RWPE2 (cell line): ENCODE data around the gene GRM4.

ENCODE experiments used
- ATAC-seq: fragments of 200-7000 bp; cut with Tn5 transposase; 3 replicates; pipeline ENCODE4 v1.9.1; 2021; ENCODE audit warnings: low read depth
- DNase-seq: peaks from one replicate; pipeline ENCODE4 v3.0.0-alpha.2; 2020; ENCODE audit warnings: low spot score
- H3K27ac ChIP-seq: fragments of 450-650 bp; 2 replicates; pipeline ENCODE4 v1.5.1; 2017; ENCODE audit warnings: mild to moderate bottlenecking; ENCODE audit not compliant: poor library complexity, severe bottlenecking
- H3K27me3 ChIP-seq: fragments of 250-450 bp; sonication (Bioruptor Pico); 2 replicates; pipeline ENCODE4 v1.5.1; 2021; ENCODE audit warnings: mild to moderate bottlenecking, moderate library complexity; ENCODE audit not compliant: insufficient read depth, poor library complexity, severe bottlenecking
- H3K36me3 ChIP-seq: fragments of 250-450 bp; sonication (Bioruptor Pico); 2 replicates; pipeline ENCODE4 v1.5.1; 2020; ENCODE audit warnings: low read depth, mild to moderate bottlenecking, moderate library complexity
- H3K4me1 ChIP-seq: fragments of 250-450 bp; sonication (Bioruptor Pico); 2 replicates; pipeline ENCODE4 v1.5.1; 2021; ENCODE audit warnings: mild to moderate bottlenecking, moderate library complexity; ENCODE audit not compliant: insufficient read depth, poor library complexity, severe bottlenecking
- H3K4me3 ChIP-seq: fragments of 250-450 bp; sonication (Bioruptor Pico); 2 replicates; pipeline ENCODE4 v1.5.1; 2021; ENCODE audit warnings: mild to moderate bottlenecking, moderate library complexity; ENCODE audit not compliant: severe bottlenecking
- H3K9me3 ChIP-seq: fragments of 250-450 bp; sonication (Bioruptor Pico); 2 replicates; pipeline ENCODE4 v1.5.1; 2021; ENCODE audit warnings: mild to moderate bottlenecking, moderate library complexity; ENCODE audit not compliant: severe bottlenecking
- CTCF ChIP-seq: fragments of 450-650 bp; IDR thresholded peaks from one replicate; pipeline ENCODE4 v1.5.1; 2017; ENCODE audit warnings: mild to moderate bottlenecking, moderate library complexity; ENCODE audit not compliant: poor library complexity, severe bottlenecking

The GRM4 gene

GRCh38 chr6:34143196-34143883 is 2.5 kb downstream of the GRM4 start:
- Histone ChIP-seq H3K9me3 (no peaks in the 10 kb centered on the region), H3K36me3 (no peaks in the 10 kb centered on the region), H3K4me3 (no peak overlapping the region), H3K4me1 (no peaks in the 10 kb centered on the region), H3K27me3 (peaks cover 27% of the 10 kb centered on the region), H3K27ac (no peak overlapping the region)
- DNase-seq (peak; percentile 50), ATAC-seq (no peak)
- TF ChIP-seq CTCF, result no peak

- H3K27me3 ChIP-seq, result peaks cover 27% of the 10 kb centered on the region
- H3K4me3 ChIP-seq, result no peak overlapping the region
- H3K27ac ChIP-seq, result no peak overlapping the region
- ATAC-seq, result no peak
- TF ChIP-seq CTCF, result no peak
- no peaks in the 10 kb centered on the region for H3K36me3 ChIP-seq
- no peak for DNase-seq
- H3K4me1 ChIP-seq, result no peaks in the 10 kb centered on the region
- H3K9me3 ChIP-seq, result no peaks in the 10 kb centered on the region
Observed at GRCh38 chr6:34142061-34142998, 3.6 kb downstream of the GRM4 start.

- no peaks in the 10 kb centered on the region for H3K36me3 ChIP-seq
- DNase-seq (no peak), ATAC-seq (no peak)
- H3K27ac ChIP-seq, result no peak overlapping the region
- H3K4me1 ChIP-seq, result no peaks in the 10 kb centered on the region
- H3K4me3 ChIP-seq, result no peak overlapping the region
- no peak for TF ChIP-seq CTCF
- no peaks in the 10 kb centered on the region for H3K9me3 ChIP-seq
- H3K27me3 ChIP-seq, result peaks cover 27% of the 10 kb centered on the region
Observed at GRCh38 chr6:34140075-34140474, 5.8 kb downstream of the GRM4 start.

GRCh38 chr6:34138914-34139510 is 6.9 kb downstream of the GRM4 start:
- no peak for DNase-seq
- H3K9me3 ChIP-seq, result no peaks in the 10 kb centered on the region
- H3K4me3 ChIP-seq, result no peak overlapping the region
- H3K27ac ChIP-seq, result no peak overlapping the region
- no peak for TF ChIP-seq CTCF
- no peaks in the 10 kb centered on the region for H3K36me3 ChIP-seq
- no peak for ATAC-seq
- no peaks in the 10 kb centered on the region for H3K4me1 ChIP-seq
- H3K27me3 ChIP-seq, result peaks cover 18% of the 10 kb centered on the region
